Activated effector memory CD4-positive, alpha-beta T cell treated with anti-CD3 and anti-CD28 coated beads, Interleukin-2, amount 50 U/mL, for 16 hours (primary cell): ENCODE data around the gene KIF27.
A peak's percentile ranks its signal among the peaks of the same experiment; 100 is the strongest.
"Not testable (repeated sequence)": the region's sequence is repeated elsewhere in the genome, so short reads cannot be mapped to it uniquely, and the experiment has no call there.

Experiments
- DNase-seq: peaks from one replicate; pipeline ENCODE4 v3.0.0-alpha.2; 2020

KIF27 gene

GRCh38 chr9:83920927-83921707 lies at the start of gene KIF27:
KIF27 (minus strand) TSS chr9:83921432; CDS start chr9:83915591, 5,841 bp downstream.
- peak; percentile 99 for DNase-seq

- no peak for DNase-seq
Measured at GRCh38 chr9:83969602-83970001, 48.4 kb upstream of the KIF27 start.

- no peak for DNase-seq
Measured at GRCh38 chr9:83967073-83967472, 45.8 kb upstream of the KIF27 start.

- no peak for DNase-seq
Measured at GRCh38 chr9:83966209-83966582, 45.0 kb upstream of the KIF27 start.

- DNase-seq, result no peak
Measured at GRCh38 chr9:83965350-83966208, 44.3 kb upstream of the KIF27 start.

- DNase-seq, result no peak
Measured at GRCh38 chr9:83964973-83965349, 43.7 kb upstream of the KIF27 start.

- no peak for DNase-seq
Measured at GRCh38 chr9:83962165-83962564, 40.9 kb upstream of the KIF27 start.

- DNase-seq, result no peak
Measured at GRCh38 chr9:83960991-83961390, 39.8 kb upstream of the KIF27 start.

- no peak for DNase-seq
Measured at GRCh38 chr9:83959061-83959460, 37.8 kb upstream of the KIF27 start.

GRCh38 chr9:83957248-83957513 lies 35.9 kb upstream of the KIF27 start:
- no peak for DNase-seq

GRCh38 chr9:83956436-83957247 lies 35.4 kb upstream of the KIF27 start:
- DNase-seq, result peak; percentile 87

- DNase-seq, result peak; percentile 75
Measured at GRCh38 chr9:83956086-83956435, 34.8 kb upstream of the KIF27 start.

- DNase-seq, result not testable (repeated sequence)
Measured at GRCh38 chr9:83948096-83948495, 26.9 kb upstream of the KIF27 start.

GRCh38 chr9:83940590-83941303 lies 19.5 kb upstream of the KIF27 start:
- DNase-seq, result no peak

GRCh38 chr9:83937861-83938455 lies 16.7 kb upstream of the KIF27 start:
- DNase-seq, result no peak

GRCh38 chr9:83936523-83936922 lies 15.3 kb upstream of the KIF27 start:
- no peak for DNase-seq

GRCh38 chr9:83935276-83935935 lies 14.2 kb upstream of the KIF27 start:
- no peak for DNase-seq

GRCh38 chr9:83934569-83935275 lies 13.5 kb upstream of the KIF27 start:
- DNase-seq, result no peak

- DNase-seq, result no peak
Measured at GRCh38 chr9:83933790-83934189, 12.6 kb upstream of the KIF27 start.

- no peak for DNase-seq
Measured at GRCh38 chr9:83932851-83933250, 11.6 kb upstream of the KIF27 start.

GRCh38 chr9:83932011-83932410 lies 10.8 kb upstream of the KIF27 start:
- no peak for DNase-seq
